ENCODE measurements around the gene KCNQ1.

DNA sequence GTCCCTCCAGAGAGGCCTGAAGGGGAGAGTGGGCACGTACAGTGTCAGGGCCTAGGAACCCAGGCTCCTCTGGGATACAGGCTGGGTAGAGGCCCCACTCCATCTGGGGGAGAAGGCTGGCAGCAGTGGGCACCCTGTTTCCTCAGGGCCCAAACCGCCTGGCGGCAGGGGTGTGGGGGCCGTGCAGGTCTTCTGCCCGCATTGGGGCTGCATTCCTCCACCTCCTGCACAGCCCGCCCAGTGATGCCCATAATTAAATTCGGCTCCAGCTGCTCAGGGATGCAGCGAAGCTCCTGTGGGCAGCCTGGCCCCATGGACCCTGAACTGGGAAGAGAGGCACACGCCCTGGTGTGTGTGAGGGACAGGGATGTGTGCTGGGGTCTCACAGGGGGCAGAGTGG, 219.6 kb downstream of the KCNQ1 start:
- TF ChIP-seq CTCF (IDR thresholded peaks at IDR 0.05; ENCODE audit: extremely low read depth in 1 of 2, insufficient read depth in 1 of 2, low read depth in 1 of 2, low read length in 2 of 2), result no peak
- no peak for TF ChIP-seq POLR2A (IDR thresholded peaks at IDR 0.05; ENCODE audit: low read depth, low read length)
- TF ChIP-seq EZH2 (IDR thresholded peaks at IDR 0.05; ENCODE audit: borderline replicate concordance, low read depth, low read length, severe bottlenecking), result no peak
- TF ChIP-seq FOS (IDR thresholded peaks at IDR 0.05; ENCODE audit: borderline replicate concordance, insufficient read depth, low read length), result no peak
- no peak for TF ChIP-seq GATA2 (IDR thresholded peaks at IDR 0.05; ENCODE audit: insufficient read depth, insufficient read length, low read depth, low read length)
- TF ChIP-seq POLR2AphosphoS5 (IDR thresholded peaks at IDR 0.05; ENCODE audit: insufficient read depth, low read depth, low read length), result no peak
- no peak for TF ChIP-seq MYC (IDR thresholded peaks at IDR 0.05; ENCODE audit: low read depth, low read length)
